ENCODE measurements around the gene TYW1B.
"Not testable (repeated sequence)": the region's sequence is repeated elsewhere in the genome, so short reads cannot be mapped to it uniquely, and the experiment has no call there.

DNA sequence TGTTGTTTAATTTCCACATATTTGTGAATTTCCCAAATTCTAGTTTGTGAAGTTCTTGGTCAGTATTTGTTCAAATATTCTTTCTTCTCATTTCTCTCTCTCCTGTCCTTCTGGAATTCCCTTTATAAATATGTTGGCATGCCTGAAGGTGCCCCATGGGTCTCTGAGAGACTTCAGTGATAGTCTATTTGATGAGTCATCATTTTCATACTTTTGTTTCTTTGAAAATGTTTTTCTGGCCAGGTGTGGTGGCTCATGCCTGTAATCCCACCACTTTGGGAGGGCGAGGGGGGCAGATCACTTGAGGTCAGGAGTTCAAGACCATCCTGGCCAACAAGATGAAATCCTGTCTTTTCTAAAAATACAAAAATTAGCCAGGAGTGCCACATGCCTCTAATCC, 127.5 kb downstream of the TYW1B start:
- not testable (repeated sequence) for TF ChIP-seq POLR2A (IDR thresholded peaks at IDR 0.05)
- TF ChIP-seq, protein P1, sequence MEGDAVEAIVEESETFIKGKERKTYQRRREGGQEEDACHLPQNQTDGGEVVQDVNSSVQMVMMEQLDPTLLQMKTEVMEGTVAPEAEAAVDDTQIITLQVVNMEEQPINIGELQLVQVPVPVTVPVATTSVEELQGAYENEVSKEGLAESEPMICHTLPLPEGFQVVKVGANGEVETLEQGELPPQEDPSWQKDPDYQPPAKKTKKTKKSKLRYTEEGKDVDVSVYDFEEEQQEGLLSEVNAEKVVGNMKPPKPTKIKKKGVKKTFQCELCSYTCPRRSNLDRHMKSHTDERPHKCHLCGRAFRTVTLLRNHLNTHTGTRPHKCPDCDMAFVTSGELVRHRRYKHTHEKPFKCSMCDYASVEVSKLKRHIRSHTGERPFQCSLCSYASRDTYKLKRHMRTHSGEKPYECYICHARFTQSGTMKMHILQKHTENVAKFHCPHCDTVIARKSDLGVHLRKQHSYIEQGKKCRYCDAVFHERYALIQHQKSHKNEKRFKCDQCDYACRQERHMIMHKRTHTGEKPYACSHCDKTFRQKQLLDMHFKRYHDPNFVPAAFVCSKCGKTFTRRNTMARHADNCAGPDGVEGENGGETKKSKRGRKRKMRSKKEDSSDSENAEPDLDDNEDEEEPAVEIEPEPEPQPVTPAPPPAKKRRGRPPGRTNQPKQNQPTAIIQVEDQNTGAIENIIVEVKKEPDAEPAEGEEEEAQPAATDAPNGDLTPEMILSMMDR (IDR thresholded peaks at IDR 0.05): not testable (repeated sequence)
